Loucy (cell line): ENCODE results near the gene GAPVD1.

Source experiments
- EZH2phosphoT487 ChIP-seq: fragments of 200-600 bp; IDR thresholded peaks from 2 replicates; pipeline ENCODE4 v1.6.1; 2018; ENCODE audit warnings: antibody characterized with exemption, mild to moderate bottlenecking, moderate library complexity, borderline replicate concordance
- TF ChIP-seq, protein P1 (sequence below): fragments of 200-600 bp; sonication (generic); conservative IDR thresholded peaks from 2 replicates; pipeline ENCODE4 v1.5.1; 2014; ENCODE audit warnings: mild to moderate bottlenecking, antibody characterized with exemption, low read length

DNA sequence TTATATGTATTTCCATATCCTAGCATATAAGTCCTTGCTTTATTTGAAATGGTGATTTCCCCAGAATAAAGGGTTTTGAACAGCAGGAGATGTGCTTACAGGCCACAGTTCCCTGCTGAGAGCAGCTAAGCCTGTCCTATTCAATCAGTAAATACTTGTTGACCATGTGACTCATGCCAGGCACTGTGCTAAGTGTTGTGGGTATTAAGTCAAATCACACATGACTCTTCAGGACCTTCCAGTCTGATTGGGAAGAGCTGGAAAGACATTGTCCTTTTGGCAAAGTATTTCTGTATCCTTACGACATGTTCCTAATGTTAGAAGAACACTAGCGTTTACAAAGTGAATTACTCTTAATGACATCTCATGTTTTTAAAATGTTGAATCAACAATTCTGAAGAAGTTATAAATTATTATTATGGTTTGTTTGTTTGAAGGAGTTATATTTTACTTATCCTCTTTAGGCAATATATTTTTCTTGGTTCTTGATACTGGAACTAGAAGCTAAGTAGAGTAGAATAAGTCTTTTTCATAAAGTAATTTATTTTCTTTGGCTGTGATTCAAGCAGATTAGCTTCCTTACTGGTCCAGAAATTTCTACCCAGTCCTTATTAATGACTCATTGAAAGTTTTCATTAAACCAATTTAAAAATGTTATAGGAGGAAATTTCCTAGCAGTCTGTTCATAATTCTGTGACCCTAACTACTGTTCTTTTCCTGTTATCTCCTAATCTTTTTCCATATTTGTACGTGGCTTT is 82.1 kb downstream of the GAPVD1 start:
- TF ChIP-seq, protein P1, sequence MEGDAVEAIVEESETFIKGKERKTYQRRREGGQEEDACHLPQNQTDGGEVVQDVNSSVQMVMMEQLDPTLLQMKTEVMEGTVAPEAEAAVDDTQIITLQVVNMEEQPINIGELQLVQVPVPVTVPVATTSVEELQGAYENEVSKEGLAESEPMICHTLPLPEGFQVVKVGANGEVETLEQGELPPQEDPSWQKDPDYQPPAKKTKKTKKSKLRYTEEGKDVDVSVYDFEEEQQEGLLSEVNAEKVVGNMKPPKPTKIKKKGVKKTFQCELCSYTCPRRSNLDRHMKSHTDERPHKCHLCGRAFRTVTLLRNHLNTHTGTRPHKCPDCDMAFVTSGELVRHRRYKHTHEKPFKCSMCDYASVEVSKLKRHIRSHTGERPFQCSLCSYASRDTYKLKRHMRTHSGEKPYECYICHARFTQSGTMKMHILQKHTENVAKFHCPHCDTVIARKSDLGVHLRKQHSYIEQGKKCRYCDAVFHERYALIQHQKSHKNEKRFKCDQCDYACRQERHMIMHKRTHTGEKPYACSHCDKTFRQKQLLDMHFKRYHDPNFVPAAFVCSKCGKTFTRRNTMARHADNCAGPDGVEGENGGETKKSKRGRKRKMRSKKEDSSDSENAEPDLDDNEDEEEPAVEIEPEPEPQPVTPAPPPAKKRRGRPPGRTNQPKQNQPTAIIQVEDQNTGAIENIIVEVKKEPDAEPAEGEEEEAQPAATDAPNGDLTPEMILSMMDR = no peak
- TF ChIP-seq EZH2phosphoT487 = no peak
